GM21381 (cell line): ENCODE data around the gene LGALS9.

ENCODE experiments used
- ATAC-seq: cut with Tn5 transposase; IDR thresholded peaks from one replicate; pipeline ENCODE4 v1.9.1; 2021; ENCODE audit warnings: mild to moderate bottlenecking, moderate library complexity; ENCODE audit not compliant: unreplicated experiment

LGALS9 gene

DNA sequence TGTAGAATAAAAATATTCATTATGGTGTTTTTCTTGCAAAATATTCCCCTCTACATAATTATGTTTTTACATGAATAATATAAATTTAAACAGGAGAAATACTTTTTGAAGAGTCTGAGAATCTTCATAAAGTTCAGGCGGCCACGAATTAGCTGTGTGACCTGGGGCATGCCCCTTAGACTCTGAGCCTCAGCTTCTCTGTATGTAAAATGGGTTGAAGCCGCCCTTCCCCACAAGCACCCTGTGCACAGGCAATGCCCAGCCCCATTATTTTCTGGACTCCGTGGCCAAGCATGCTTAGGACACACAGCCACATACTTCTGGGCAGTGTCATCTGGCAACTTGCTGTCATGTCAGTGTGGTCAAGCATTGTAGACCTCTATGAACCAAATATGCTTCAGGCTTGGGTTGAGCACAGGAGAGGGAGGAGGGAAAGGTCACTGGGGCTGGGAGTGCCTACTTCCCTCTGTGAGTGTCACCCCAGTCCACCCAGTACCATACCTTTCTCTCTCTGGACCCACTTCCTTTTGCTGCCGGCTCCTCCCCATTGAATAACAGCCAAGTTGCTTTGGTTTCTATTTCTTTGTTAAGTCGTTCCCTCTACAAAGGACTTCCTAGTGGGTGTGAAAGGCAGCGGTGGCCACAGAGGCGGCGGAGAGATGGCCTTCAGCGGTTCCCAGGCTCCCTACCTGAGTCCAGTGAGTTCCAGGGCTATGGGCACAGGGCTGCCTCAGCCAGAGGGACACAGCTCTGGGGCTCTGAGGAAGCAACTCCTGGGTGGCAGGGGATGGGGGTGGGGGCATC is at the start of gene LGALS9:
Gene LGALS9 (plus strand): TSS at position 582 of the 804 bp plus-strand sequence. CDS start 78 bp downstream, at position 660.
- ATAC-seq, result peak; percentile 55

DNA sequence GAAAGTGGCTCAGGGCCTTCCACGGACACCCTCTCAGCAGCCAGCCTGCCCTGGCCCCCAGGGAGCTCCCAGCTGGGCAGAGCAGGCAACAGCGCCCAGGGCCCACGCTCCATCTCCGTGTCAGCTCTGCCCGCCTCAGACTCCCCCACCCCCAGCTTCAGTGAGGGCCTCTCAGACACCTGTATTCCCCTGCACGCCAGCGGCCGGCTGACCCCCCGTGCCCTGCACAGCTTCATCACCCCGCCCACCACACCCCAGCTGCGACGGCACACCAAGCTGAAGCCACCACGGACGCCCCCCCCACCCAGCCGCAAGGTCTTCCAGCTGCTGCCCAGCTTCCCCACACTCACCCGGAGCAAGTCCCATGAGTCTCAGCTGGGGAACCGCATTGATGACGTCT is 48.3 kb upstream of the LGALS9 start:
- ATAC-seq, result no peak

DNA sequence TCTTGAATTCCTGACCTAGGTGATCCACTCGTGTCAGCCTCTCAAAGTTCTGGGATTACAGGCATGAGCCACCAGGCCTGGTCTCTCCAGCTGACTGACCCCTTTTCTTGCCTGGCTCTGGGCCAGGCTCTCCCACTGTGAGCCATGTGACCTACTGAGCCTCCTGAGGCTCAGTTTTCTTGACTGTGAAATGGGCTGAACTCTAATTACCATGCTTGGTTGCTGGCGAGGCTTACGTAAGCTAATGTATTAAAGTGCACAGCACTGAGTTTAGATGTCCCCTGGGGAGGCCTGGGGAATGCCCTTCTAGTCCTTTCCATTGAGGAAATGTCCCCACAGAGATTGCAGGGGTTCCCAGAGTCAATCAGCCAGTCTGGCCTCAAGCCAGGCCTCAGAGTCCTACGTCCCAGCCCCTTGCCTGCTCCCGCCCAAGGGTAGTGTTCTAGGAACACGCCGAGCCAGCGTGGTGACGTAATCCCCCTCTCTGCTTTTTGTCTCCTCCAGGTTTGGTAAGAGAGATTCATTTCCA is 45.8 kb upstream of the LGALS9 start:
- peak; percentile 55 for ATAC-seq

DNA sequence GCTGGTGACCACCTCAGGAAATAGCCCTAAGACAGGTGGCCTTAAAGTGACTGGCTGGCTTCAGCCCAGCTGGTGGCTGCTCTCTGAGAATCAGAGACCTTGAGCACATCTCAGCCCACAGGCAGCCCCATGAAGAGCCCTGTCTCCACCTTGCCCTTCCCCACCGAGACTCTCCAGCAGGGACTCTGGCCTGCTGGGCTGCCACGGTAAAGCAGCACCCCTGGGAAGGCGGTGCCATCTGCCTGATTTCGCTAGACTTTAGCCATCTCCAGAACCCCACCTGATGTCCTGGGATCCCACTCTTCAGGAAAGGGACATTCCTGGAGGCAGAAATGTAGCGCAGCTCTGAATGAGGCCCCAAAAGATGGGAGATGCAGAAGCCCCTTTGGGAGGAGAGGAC is 45.2 kb upstream of the LGALS9 start:
- no peak for ATAC-seq

DNA sequence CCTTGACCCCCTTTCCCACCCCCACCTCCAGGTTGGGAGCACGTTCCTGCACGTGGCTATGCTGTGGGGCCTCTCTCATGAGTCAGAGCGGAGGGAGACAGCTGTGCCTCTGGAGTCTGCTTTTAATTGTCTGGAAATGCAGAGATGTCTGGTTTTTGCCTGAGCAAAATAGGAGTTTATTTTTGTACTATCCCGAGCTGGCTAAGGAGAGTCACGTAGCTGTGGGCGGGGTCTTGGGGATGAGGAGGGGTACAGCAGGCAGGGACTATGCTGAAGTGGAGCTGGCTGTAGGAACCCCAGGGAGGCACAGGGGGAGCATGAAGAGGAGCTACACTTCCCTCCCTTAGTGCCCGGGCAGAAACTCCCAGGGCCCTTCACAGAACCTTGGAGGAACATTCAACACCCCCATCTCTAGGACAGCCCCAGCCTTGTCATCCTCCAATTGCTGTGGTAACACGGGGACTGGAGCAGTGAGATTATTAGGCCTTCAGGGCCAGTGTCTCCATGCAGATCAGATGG is 44.7 kb upstream of the LGALS9 start:
- no peak for ATAC-seq

DNA sequence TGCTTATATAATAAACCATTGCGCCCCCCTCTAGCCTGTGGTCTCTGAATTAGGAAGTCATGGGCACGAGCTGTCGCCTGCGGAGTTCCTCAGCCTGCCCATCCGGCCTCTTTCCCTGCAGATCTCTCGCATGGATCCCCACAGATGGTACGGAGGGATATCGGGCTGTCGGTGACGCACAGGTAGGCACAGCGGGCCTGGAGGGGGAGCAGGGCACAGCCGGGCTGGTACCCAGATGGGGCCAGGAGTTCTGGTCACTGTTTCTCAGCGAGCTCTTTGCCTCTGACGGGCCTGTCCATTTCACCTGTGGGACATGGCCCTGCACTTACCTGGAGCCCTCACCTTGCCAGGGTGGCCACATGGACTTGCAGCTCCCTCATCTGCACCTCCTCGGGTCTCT is 42.6 kb upstream of the LGALS9 start:
- no peak for ATAC-seq

DNA sequence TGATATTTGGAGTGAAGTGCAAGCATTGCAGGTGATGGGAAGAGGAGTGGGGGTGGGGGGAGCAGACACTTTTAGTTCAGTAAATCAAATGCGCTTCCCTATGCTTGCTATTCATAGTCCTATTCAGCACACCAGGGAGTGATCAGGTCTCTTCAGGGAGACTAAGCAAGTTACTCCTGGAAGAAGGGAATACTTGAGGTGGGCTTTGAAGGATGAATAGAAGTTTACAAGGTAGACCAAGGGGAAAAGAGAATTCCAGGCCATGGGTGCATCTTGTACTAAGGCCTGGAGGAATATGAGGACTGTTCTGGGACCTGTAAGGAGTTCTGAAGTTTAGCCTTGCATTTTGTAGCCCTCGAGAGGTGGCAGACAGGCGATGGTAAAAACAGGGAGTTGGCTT is 40.1 kb upstream of the LGALS9 start:
- no peak for ATAC-seq

DNA sequence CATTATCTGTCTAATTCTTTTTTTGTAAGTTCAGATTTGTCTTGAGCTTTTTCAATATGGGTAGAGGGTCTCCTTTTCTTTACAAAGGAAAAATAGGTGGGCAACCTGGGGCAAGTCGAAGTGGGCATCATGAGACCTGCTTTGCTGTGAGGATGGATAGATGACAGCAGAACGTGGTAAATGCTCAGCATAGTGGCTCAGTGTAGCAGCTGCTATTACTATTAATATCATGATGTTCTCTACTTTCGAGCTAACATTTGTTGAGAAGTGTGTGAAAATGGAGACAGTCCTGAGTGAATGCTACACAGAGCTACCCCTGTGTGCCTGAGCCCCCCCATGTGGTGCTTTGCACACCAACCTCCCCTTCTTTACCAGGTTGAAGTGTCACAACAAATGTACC is 39.0 kb upstream of the LGALS9 start:
- no peak for ATAC-seq

DNA sequence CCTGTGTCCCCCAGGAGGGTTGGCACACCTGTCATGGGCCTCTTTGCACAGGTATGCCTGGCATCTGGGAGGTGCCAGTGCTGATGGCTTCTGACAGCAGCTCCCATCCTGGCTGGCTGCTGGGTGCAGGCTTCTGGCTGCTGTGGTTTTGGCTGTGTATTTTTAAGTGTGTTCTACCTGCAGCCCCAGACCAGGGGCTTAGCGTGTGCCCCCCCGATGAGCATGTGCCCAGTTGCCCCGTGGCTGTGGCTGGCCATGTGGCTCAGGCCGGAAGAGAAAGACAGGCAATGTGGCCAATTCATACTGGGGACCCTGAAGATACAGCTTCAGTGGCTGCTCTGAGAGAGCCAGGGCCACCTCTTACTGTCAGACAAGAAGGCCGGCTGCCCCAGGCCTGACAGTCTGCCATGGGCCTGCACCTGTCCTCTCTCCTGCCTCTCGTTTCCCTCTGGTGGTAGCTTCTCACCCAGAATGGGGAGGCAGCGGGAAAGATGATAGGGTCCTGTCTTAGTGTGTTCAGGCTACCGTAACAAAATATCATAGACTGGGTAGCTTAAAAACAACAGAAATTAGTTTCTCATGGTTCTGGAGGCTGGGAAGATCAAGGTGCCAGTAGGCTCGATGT is 37.6 kb upstream of the LGALS9 start:
- ATAC-seq, result no peak

DNA sequence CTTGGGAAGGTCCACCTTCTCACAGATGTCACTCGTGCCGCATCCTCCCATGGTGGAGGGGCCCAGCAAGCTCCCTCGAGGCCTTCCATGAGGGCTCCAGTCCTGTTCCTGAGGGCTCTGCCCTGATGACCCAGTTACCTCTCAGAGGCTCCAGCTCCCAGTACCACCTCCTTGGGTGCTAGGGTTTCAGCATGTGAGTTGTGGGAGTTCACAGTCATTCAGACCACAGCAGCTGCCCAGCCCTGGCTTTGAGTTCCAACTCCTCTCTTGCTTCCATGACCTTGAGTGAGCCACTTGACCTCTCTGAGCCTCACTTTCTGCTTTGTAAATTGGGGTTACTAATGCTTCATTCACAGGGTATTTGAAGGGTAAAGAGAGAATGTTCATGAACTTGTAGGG is 37.1 kb upstream of the LGALS9 start:
- ATAC-seq, result no peak

DNA sequence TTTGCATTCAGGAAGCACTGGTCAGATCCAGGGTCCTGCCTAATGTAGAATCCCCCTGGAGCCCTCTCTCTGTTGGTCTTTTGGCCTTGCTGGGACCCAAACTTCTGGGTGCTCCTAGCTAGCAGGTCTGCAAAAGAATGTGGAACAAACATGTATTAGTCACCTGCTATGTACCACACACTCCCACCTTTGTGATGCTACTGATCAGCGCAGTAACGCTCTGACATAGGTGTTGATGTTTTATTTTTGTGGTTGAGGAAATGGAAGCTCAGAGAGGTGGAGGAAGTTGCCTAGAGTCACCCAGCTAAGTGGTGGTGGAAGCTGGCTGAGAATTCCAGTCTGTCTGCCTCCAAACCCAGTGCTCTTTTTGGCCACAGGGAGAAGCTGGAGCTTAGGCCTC is 35.8 kb upstream of the LGALS9 start:
- no peak for ATAC-seq

DNA sequence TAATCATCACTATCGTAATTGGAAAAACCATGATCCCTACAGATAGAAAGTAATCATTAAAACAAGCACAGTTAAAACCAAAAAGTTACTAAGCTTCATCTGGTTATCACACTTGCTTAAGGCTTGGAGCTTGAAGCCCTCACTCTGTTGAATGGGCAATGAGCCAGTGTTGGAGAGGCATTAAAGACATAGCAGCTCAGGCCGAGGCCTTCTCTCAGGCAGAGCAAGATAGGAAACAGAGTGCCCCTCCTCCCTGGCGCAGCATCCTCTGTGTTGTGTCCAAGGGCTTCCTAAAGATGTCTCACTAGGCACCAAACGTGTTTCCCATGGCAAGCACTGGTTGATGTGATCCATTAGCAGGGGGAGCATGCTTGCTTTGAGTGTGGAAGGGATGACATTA is 34.9 kb upstream of the LGALS9 start:
- no peak for ATAC-seq

DNA sequence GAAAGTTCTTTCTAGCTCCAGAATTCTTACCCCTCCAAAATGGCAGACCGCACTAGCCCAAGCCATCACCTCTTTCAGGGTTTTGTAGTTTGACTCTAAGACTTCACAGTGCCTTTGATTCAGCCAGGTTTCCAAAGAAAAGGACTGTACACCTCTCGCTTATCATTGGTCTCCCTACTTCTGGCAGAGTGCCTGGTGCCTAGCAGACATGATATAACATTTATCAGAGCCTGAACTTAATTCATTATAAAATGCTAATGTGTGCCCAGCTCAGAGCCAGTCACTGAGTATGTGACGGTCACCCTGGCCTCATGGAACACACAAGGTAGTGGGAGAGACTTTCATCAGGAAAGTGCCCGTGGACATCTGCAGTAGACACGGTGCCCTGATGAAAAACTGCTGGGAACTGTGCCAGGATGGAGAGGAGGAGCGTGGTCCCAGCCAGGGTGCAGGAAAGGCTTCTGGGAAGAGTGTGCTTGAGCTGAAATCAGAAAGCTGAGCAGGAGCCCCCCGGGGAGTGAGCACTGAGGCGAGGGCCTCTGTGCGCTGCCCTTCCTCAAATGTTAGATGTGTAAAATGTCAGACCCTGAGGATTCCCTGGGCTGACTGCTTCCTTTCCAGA is 34.3 kb upstream of the LGALS9 start:
- ATAC-seq, result no peak

DNA sequence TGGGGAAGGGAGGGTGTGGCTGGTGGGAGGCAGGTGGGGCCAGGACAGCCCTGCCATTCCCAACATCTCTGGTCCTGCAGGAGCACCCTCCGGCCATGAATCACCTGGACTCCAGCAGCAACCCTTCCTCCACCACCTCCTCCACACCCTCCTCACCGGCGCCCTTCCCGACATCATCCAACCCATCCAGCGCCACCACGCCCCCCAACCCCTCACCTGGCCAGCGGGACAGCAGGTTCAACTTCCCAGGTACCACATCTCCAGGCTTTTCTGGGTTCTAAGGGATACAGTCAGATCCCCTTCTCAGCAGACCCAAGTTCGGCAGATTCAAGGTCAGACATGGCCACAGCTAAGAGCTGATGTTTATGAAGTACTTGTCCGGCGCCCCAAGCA is 33.8 kb upstream of the LGALS9 start:
- ATAC-seq, result no peak

DNA sequence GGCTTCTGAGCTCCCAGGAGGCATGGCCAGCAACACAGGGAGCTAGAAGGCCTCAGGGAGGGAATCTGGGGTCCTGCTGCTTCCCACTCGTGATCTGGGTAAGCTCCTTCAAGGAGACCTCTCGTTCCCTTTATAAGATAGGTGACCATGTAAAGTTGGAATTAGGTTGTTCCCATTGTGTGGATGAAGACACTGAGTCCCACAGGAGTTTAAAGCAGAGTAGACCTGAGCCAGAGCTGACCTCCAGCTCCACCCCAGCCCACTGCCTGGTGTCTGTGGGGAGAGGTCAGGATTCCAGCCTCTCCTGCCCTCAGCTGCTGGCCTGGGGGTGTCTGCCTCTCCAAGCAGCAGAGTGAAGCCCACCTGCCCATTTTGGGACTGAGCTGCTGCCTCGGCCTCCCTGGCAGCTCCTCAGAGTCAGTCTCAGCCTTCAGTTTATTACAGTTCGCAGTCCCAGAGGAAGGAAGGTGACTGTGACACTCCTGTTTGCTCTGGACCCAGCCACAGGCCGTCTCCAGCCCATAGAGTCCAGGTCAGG is 33.1 kb upstream of the LGALS9 start:
- ATAC-seq, result no peak

DNA sequence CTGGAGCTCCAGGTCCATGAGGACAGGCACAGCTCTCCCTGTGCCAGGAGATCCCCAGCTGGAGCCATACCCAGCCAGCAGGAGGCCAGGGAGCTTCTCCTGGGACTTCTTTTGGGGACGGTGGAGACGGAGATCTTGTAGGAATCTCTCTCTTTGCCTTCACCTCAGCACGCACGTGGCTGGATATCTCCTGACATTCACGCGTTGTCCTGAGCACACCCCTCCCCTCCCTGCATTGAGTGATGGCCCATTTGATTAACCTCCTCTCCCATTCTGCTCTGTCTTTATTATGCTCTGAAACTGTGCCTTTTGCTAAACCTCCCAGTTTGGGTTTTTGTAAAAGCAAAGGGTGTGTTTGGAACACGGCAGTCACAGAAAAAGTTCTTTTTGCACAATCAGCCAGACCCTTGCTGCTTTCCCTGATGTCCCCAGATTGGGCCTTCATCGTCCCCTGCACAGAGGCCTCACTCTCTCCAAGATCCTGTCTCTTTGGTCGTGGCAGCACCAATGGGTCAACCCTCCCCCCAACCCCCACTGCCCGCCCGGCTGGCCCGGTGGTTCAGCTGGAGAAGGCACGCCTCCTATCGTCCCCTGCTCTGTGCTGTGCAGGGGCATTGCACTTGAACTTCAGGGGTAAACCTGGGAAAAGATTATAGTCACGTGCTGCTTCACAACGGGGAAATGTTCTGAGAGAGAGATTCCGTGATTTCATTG is 32.5 kb upstream of the LGALS9 start:
- no peak for ATAC-seq

DNA sequence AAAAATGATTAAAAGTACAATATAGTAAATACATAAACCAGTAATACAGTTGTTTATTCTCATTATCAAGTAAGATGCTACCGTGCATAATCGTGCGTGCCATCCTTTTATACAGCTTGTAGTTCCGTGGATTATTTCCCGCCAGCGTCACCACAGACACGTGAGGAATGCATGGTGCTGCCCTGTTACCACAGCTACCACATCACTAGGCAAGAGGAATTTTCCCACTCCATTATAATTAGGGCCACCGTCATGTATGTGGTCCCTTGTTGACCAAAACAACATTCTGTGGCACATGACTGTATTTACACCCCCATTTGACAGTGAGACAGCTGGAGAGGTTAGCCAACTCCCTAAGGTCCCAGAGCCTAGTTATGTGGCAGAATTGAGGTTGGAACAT is 30.5 kb upstream of the LGALS9 start:
- no peak for ATAC-seq

DNA sequence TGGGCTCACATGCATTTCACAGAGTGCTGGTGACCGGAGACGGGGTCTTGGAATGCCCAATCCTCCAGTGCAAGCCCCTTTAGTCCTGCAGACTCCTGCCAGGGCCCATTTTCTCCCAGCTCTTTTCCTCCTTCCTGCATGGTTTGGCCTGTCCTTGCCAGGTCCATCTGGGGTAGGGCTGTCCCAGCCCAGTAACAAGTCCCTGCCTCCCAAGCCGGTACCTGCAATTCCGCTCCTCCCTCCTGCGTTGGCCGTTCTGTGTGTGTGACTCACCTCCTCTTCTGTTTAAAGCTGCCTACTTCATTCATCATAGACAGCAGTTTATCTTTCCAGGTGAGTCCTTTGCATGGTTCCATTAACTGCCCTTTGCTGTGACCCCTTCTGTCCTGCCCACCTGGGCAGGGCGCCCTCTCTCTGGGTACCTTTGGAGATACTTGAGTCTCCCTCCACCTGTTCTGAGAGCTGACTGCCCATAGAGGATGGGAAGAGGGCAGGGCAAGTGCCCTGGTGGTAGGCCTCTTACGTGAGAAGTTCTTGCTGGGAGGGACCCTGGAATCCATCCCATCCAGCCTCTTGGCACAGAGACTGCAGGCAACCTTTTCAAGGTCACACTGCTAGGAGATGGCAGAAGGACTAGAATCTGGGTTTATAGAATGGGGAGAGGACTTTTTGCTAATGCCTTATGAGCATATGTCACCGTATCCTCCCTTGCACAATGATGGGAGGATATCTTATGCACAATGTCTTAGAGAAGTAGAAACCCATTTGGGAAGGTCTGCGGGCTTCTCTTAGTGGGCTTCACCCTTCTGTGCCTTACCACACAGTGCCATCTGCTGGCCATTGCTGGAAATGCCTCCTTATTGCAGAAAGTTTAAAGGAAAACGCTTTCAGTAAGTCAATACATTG is 29.7 kb upstream of the LGALS9 start:
- no peak for ATAC-seq

DNA sequence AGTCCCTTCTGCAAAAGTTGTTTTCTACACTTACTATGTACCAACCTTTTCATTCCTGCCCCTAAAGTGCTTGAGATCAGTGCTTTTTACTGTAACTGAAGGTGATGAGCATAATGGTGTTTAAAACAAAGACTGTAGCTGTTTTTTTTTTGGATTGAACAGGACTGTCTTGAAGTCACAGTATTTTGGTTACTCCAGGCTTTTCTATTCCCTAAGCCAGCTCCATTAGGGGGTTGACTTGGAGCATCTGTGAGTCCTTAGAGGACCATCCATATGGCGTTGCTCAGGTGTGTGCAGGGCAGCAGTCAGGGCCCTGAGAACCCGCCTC is 29.0 kb upstream of the LGALS9 start:
- ATAC-seq, result no peak
